OCI-LY1 (cell line): ENCODE data around the gene USP17L28.
"Not testable (repeated sequence)": the region's sequence is repeated elsewhere in the genome, so short reads cannot be mapped to it uniquely, and the experiment has no call there.

Experiments used
- H2AFZ ChIP-seq: fragments of 200-600 bp; sonication (generic), shearing (Covaris generic); 2 replicates; pipeline ENCODE4 v1.6.0; 2014; ENCODE audit warnings: antibody characterized with exemption, mild to moderate bottlenecking, low read length
- H3F3A ChIP-seq: fragments of 200-600 bp; sonication (generic), shearing (Covaris generic); 2 replicates; pipeline ENCODE4 v1.6.0; 2014; ENCODE audit warnings: mild to moderate bottlenecking, antibody characterized with exemption, low read length, moderate library complexity; ENCODE audit not compliant: insufficient read depth
- H3K27ac ChIP-seq: fragments of 200-600 bp; sonication (generic); 2 replicates; pipeline ENCODE4 v1.5.1; 2014; ENCODE audit warnings: low read length, mixed run types, mild to moderate bottlenecking, low read depth; ENCODE audit not compliant: poor library complexity, severe bottlenecking
- H3K27me3 ChIP-seq: fragments of 200-600 bp; sonication (generic); 2 replicates; pipeline ENCODE4 v1.6.0; 2014; ENCODE audit warnings: antibody characterized with exemption, mild to moderate bottlenecking, low read length, moderate library complexity; ENCODE audit not compliant: insufficient read depth
- H3K36me3 ChIP-seq: fragments of 200-600 bp; sonication (generic); 2 replicates; pipeline ENCODE4 v1.6.1; 2014; ENCODE audit warnings: mild to moderate bottlenecking, antibody characterized with exemption, low read length, moderate library complexity, mixed read lengths; ENCODE audit not compliant: insufficient read depth
- H3K4me1 ChIP-seq: fragments of 200-600 bp; sonication (generic); 2 replicates; pipeline ENCODE4 v1.5.1; 2014; ENCODE audit warnings: mild to moderate bottlenecking, low read length, moderate library complexity; ENCODE audit not compliant: insufficient read depth, severe bottlenecking
- H3K4me2 ChIP-seq: fragments of 200-600 bp; sonication (generic), shearing (Covaris generic); 2 replicates; pipeline ENCODE4 v1.6.1; 2014; ENCODE audit warnings: low read length
- H3K4me3 ChIP-seq: fragments of 200-600 bp; sonication (generic); 2 replicates; pipeline ENCODE4 v1.5.1; 2014; ENCODE audit warnings: low read length, low read depth, mild to moderate bottlenecking, mixed read lengths; ENCODE audit not compliant: poor library complexity, severe bottlenecking
- H3K79me2 ChIP-seq: fragments of 200-600 bp; shearing (Covaris generic); 2 replicates; pipeline ENCODE4 v1.6.1; 2016; ENCODE audit warnings: mixed run types, low read length, mixed read lengths; ENCODE audit not compliant: insufficient read depth
- H3K9ac ChIP-seq: fragments of 200-600 bp; sonication (generic), shearing (Covaris generic); 2 replicates; pipeline ENCODE4 v1.6.1; 2014; ENCODE audit warnings: mild to moderate bottlenecking, low read length, mixed read lengths
- H3K9me2 ChIP-seq: fragments of 200-600 bp; sonication (generic), shearing (Covaris generic); 2 replicates; pipeline ENCODE4 v1.6.1; 2014; ENCODE audit warnings: low read depth, mild to moderate bottlenecking, low read length, mixed read lengths
- H3K9me3 ChIP-seq: fragments of 200-600 bp; shearing (Covaris generic); 2 replicates; pipeline ENCODE4 v1.6.1; 2014; ENCODE audit warnings: low read length, mixed read lengths
- H4K20me1 ChIP-seq: fragments of 200-600 bp; sonication (generic), shearing (Covaris generic); 2 replicates; pipeline ENCODE4 v1.6.0; 2016; ENCODE audit warnings: mild to moderate bottlenecking, low read length; ENCODE audit not compliant: insufficient read depth
- EZH2 ChIP-seq: fragments of 200-600 bp; sonication (generic), shearing (Covaris generic); IDR thresholded peaks from 2 replicates; pipeline ENCODE4 v1.8.0; 2017; ENCODE audit warnings: borderline replicate concordance, mixed run types, mild to moderate bottlenecking, antibody characterized with exemption, low read length, moderate library complexity, mixed read lengths
- TF ChIP-seq, protein P1 (sequence below): fragments of 200-600 bp; sonication (generic), shearing (Covaris generic); IDR thresholded peaks from 2 replicates; pipeline ENCODE4 v1.5.1; 2017; ENCODE audit warnings: mild to moderate bottlenecking, antibody characterized with exemption, low read length, moderate library complexity, mixed read lengths

The USP17L28 gene

DNA sequence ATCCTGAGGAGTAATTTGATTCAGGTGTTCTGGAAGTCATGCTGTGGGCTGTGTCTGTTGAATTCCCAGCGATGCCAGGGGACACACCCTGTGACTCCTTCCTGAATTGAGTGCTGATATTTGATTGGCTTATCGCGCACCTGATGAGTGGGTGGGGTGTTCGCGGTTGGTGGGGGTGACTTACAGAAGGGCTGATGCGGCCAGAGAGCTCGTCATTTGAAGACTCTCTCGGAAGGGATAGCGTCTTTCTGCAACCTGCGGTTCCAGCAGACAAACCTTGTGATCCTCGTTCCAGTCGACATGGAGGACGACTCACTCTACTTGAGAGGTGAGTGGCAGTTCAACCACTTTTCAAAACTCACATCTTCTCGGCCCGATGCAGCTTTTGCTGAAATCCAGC, 4.6 kb downstream of the USP17L28 start, which contains the start of gene USP17L29:
Gene USP17L29 (plus strand): TSS at position 301 of the 400 bp plus-strand sequence. CDS start 0 bp downstream, at position 301.
- not testable (repeated sequence) for H3K9me2 ChIP-seq, H3K79me2 ChIP-seq, H3K9me3 ChIP-seq, H3K4me1 ChIP-seq, H3K36me3 ChIP-seq, H3K27me3 ChIP-seq, H3K4me2 ChIP-seq, H3K27ac ChIP-seq, H3K4me3 ChIP-seq, H3K9ac ChIP-seq, H4K20me1 ChIP-seq, H3F3A ChIP-seq, H2AFZ ChIP-seq

DNA sequence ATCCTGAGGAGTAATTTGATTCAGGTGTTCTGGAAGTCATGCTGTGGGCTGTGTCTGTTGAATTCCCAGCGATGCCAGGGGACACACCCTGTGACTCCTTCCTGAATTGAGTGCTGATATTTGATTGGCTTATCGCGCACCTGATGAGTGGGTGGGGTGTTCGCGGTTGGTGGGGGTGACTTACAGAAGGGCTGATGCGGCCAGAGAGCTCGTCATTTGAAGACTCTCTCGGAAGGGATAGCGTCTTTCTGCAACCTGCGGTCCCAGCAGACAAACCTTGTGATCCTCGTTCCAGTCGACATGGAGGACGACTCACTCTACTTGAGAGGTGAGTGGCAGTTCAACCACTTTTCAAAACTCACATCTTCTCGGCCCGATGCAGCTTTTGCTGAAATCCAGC, 14.1 kb downstream of the USP17L28 start, which contains the start of gene USP17L30:
Gene USP17L30 (plus strand): TSS at position 301 of the 400 bp plus-strand sequence. CDS start 0 bp downstream, at position 301.
- H4K20me1 ChIP-seq, H3K9me3 ChIP-seq, H3F3A ChIP-seq, H3K9me2 ChIP-seq, H3K4me2 ChIP-seq, H3K4me3 ChIP-seq, H3K27ac ChIP-seq, H3K79me2 ChIP-seq, H3K36me3 ChIP-seq, H3K9ac ChIP-seq, H2AFZ ChIP-seq, H3K4me1 ChIP-seq, H3K27me3 ChIP-seq: not testable (repeated sequence)

GRCh38 chr4:9379881-9380280, 31.2 kb downstream of the USP17L28 start:
- not testable (repeated sequence) for H3K9me2 ChIP-seq, H3K9ac ChIP-seq, H3K9me3 ChIP-seq, H3K27ac ChIP-seq, H3K27me3 ChIP-seq, H3K4me3 ChIP-seq, H3K4me2 ChIP-seq, H3K4me1 ChIP-seq, H3K79me2 ChIP-seq, H2AFZ ChIP-seq, H4K20me1 ChIP-seq, H3K36me3 ChIP-seq, H3F3A ChIP-seq

DNA sequence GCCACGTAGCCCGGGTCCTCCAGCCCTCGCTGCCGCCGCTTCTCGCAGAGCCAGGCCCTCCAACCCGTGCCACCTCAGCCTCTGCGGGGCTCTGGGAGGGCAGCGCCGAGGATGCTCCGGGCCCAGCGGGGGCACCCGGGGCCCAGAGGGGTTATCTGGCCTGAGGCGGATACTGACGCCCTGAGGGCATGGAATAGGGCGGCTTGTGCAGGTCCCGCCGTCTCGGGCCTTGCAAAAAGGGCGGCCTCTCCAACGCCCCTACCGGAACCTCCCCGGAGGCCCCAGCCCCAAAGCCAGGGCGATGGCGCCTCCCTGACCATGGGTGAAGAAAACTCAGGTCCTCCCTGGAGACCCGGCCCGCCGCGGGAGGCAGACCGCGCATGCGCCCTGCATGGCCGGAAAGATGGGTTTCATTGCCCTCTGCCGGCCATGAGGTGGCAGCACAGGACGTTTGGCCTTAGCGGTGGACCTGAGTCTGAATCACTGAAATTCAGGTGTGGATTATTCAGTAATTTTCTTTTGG, 32.4 kb downstream of the USP17L28 start:
- not testable (repeated sequence) for H2AFZ ChIP-seq, H3K4me2 ChIP-seq, H3K27ac ChIP-seq, H3K4me3 ChIP-seq, H3K9me3 ChIP-seq, H3K9ac ChIP-seq, H3K36me3 ChIP-seq, H3F3A ChIP-seq, H3K79me2 ChIP-seq, H3K27me3 ChIP-seq, H3K4me1 ChIP-seq, H3K9me2 ChIP-seq, H4K20me1 ChIP-seq

- H3K27me3 ChIP-seq: no peaks in the 10 kb centered on the region
- no peaks in the 10 kb centered on the region for H4K20me1 ChIP-seq
- H3F3A ChIP-seq: no peaks in the 10 kb centered on the region
- H3K9me2 ChIP-seq: no peaks in the 10 kb centered on the region
- H3K4me2 ChIP-seq: no peak overlapping the region
- no peaks in the 10 kb centered on the region for H3K4me1 ChIP-seq
- TF ChIP-seq, protein P1, sequence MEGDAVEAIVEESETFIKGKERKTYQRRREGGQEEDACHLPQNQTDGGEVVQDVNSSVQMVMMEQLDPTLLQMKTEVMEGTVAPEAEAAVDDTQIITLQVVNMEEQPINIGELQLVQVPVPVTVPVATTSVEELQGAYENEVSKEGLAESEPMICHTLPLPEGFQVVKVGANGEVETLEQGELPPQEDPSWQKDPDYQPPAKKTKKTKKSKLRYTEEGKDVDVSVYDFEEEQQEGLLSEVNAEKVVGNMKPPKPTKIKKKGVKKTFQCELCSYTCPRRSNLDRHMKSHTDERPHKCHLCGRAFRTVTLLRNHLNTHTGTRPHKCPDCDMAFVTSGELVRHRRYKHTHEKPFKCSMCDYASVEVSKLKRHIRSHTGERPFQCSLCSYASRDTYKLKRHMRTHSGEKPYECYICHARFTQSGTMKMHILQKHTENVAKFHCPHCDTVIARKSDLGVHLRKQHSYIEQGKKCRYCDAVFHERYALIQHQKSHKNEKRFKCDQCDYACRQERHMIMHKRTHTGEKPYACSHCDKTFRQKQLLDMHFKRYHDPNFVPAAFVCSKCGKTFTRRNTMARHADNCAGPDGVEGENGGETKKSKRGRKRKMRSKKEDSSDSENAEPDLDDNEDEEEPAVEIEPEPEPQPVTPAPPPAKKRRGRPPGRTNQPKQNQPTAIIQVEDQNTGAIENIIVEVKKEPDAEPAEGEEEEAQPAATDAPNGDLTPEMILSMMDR: no peak
- no peak for TF ChIP-seq EZH2
- H3K9me3 ChIP-seq: no peaks in the 10 kb centered on the region
- no peak overlapping the region for H3K4me3 ChIP-seq
- no peaks in the 10 kb centered on the region for H3K36me3 ChIP-seq
- no peak overlapping the region for H3K9ac ChIP-seq
- H2AFZ ChIP-seq: no peak overlapping the region
- no peaks in the 10 kb centered on the region for H3K79me2 ChIP-seq
- no peak overlapping the region for H3K27ac ChIP-seq
Observed at GRCh38 chr4:9384126-9384525, 35.4 kb downstream of the USP17L28 start.

GRCh38 chr4:9389001-9389400, 40.3 kb downstream of the USP17L28 start:
- H3K4me1 ChIP-seq, H3F3A ChIP-seq, H3K36me3 ChIP-seq, H3K27ac ChIP-seq, H3K79me2 ChIP-seq, H3K9me2 ChIP-seq, H3K4me3 ChIP-seq, H3K9me3 ChIP-seq, H3K4me2 ChIP-seq, H3K9ac ChIP-seq, H2AFZ ChIP-seq, H3K27me3 ChIP-seq, H4K20me1 ChIP-seq: not testable (repeated sequence)
